HUES6 (cell line): ENCODE data around the gene AGPAT2.

ENCODE experiments used
- H3K27ac ChIP-seq: 2 replicates; pipeline ENCODE4 v1.7.0; 2013; ENCODE audit warnings: low read depth, mild to moderate bottlenecking, low read length, inconsistent platforms
- H3K27me3 ChIP-seq: 2 replicates; pipeline ENCODE4 v1.6.1; 2013; ENCODE audit warnings: low read length; ENCODE audit not compliant: control insufficient read depth, insufficient read depth
- H3K36me3 ChIP-seq: 2 replicates; pipeline ENCODE4 v1.6.1; 2013; ENCODE audit warnings: low read length; ENCODE audit not compliant: control insufficient read depth, insufficient read depth
- H3K4me1 ChIP-seq: 2 replicates; pipeline ENCODE4 v1.6.1; 2013; ENCODE audit warnings: low read length; ENCODE audit not compliant: control insufficient read depth, insufficient read depth
- H3K4me3 ChIP-seq: 2 replicates; pipeline ENCODE4 v1.5.1; 2013; ENCODE audit warnings: low read depth, low read length
- H3K9ac ChIP-seq: one replicate; pipeline ENCODE4 v1.6.1; 2013; ENCODE audit warnings: mild to moderate bottlenecking, low read length
- H3K9me3 ChIP-seq: 2 replicates; pipeline ENCODE4 v1.6.1; 2013; ENCODE audit warnings: low read depth, low read length; ENCODE audit not compliant: control insufficient read depth, insufficient read depth

Gene AGPAT2

DNA sequence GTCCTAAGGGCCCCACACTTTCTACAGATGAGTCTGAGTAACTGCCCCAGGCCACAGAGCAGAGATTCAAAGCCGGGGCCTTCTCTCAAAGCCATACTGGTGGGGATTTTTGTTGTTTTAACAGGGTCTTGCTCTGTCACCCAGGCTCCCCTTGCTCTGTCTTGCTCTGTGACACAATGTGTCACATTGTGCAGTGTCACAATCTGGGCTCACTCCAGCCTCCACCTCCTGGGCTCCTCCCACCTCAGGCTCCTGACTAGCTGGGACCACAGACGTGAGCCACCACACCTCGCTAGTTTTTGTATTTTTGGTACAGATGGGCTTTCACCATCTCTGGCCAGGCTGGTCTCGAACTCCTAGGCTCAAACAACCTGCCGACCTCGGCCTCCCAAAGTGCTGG lies 8.6 kb downstream of the AGPAT2 start:
- Histone ChIP-seq H3K27ac (no peak overlapping the region), H3K4me3 (no peak overlapping the region), H3K9me3 (no peaks in the 10 kb centered on the region), H3K9ac (no peak overlapping the region), H3K27me3 (no peaks in the 10 kb centered on the region), H3K4me1 (peaks cover 29% of the 10 kb centered on the region), H3K36me3 (peaks cover 2% of the 10 kb centered on the region; the same call in 1 of the 2 replicates)

DNA sequence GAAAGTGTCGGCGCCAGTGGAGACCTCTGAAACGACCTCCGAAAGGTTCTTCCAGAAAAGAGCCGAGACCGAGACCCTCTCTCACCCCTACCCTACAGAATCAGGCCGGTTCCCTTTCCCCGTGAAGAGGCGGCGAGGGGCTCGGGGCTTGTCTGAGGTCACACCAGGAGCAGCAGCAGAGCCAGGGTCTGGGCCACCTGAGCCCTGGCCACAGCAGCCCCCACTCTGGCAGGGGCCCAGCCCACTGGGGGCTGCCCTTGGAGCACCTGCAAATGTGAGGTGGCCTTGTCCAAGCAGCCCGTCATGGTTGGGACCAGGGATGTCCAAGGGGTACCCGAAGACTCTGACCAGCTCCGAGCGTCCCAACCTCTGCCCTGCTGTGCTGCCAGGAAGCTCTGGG lies 9.2 kb downstream of the AGPAT2 start:
- peaks cover 23% of the 10 kb centered on the region for H3K4me1 ChIP-seq
- H3K9ac ChIP-seq = no peak overlapping the region
- no peaks in the 10 kb centered on the region for H3K9me3 ChIP-seq
- H3K4me3 ChIP-seq = no peak overlapping the region
- H3K27me3 ChIP-seq = no peaks in the 10 kb centered on the region
- H3K36me3 ChIP-seq = peaks cover 3% of the 10 kb centered on the region; the same call in 1 of the 2 replicates
- no peak overlapping the region for H3K27ac ChIP-seq

DNA sequence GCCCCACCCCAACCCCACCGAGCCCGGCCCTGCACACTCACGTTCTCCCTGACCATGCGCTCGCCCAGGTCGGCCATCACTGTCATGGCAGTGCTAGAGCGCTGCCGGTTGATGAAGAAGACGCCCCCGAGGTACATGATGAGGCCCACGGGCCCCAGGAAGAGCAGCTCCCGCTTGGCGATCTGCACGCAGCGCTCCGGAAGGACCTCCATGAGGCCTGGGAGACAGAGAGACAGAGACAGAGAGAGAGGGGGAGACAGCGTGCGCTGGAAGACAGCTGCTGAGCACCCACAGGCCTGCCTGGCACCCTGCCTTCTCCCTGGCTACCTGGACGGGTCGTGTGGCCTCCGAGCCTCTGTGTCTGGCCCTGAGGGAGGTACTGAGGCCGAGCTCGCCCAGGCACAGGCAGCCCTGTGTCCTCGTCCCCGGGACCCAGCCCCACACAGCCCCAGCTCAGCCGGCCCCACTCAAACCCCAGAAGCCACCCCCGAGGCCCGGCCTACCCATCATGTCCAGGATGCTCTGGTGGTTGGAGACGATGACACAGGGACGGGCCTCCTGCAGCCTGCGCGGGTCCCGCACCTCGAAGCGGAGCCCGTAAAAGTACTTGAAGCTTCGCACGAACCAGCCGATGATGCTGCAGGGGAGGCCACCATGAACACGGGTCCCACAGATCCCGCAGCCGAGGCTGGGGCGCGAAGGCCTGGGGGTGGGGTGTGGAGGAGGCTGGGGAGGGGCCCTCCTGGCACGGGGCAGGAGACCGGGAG lies 10.2 kb downstream of the AGPAT2 start:
- Histone ChIP-seq H3K27ac (no peak overlapping the region), H3K4me3 (no peak overlapping the region), H3K4me1 (peaks cover 16% of the 10 kb centered on the region), H3K9ac (no peak overlapping the region), H3K9me3 (no peaks in the 10 kb centered on the region), H3K27me3 (no peaks in the 10 kb centered on the region), H3K36me3 (peaks cover 6% of the 10 kb centered on the region; the same call in 1 of the 2 replicates)

DNA sequence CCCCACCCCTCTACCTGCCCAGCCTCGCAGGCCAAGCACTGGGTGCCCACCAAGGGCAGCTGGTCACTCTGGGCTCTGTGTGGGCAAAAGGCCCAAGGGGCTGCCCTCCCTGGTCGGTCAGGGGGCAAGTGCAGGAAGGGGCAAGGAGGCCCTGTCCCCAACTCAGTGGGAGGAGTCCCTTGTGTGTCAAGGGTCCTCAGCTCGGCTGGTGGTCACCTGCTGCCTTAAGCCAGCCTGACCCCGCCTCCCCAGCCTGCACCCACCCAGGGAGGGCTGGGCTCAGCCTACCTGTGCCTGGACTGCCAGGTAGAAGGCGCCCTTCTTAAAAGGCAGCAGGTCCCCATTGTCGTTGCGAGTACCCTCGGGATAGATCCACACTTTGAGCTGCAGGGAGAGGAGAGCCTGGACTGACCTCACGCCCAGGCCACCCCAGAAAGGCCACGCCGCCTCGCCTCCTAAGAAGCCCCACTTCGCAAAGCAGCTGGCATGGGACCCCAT lies 10.9 kb downstream of the AGPAT2 start:
- Histone ChIP-seq H3K4me1 (peaks cover 8% of the 10 kb centered on the region; the same call in 1 of the 2 replicates), H3K9ac (no peak overlapping the region), H3K27ac (no peak overlapping the region), H3K36me3 (peaks cover 6% of the 10 kb centered on the region; the same call in 1 of the 2 replicates), H3K4me3 (no peak overlapping the region), H3K9me3 (no peaks in the 10 kb centered on the region), H3K27me3 (no peaks in the 10 kb centered on the region)

DNA sequence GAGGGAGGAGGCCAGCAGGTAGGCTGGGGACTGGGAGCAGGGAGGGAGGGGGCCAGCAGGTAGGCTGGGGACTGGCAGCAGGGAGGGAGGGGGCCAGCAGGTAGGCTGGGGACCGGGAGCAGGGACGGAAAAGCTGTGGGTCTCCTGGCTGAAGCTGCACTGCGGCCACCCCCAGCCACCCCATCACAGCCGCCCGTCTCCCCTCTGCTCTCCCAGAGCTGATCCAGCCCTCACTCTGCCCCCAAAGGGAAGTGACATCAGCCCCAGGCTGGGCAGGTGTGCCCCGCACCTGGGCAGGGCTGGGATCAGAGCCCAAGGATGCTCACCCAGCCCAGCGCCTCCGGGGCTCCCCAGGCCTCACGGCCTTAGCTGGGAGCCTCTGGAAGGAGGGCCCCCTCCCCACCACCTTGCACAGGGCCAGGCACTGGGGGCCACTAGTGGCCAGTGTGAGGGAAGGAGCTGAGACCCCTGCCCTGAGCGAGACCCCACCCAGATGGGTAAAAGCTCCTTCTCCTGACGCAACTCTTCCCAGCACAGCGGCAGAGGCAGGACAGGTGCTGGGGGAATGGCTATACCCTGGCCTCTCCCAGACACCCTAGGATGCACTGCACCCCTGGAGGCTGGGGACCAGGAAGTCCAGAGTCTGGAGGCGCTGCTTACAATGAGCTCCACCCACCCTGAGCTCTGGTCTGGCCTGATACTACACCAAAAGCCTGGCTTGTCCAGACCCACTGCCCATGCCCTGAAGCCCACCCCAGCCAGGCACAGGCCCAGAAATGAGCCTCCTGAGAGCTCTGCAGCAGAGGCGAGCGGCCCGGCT lies 11.6 kb downstream of the AGPAT2 start:
- Histone ChIP-seq H3K4me1 (peaks cover 7% of the 10 kb centered on the region; the same call in 1 of the 2 replicates), H3K36me3 (peaks cover 6% of the 10 kb centered on the region; the same call in 1 of the 2 replicates), H3K9me3 (no peaks in the 10 kb centered on the region), H3K27me3 (no peaks in the 10 kb centered on the region), H3K9ac (no peak overlapping the region), H3K4me3 (no peak overlapping the region), H3K27ac (no peak overlapping the region)

DNA sequence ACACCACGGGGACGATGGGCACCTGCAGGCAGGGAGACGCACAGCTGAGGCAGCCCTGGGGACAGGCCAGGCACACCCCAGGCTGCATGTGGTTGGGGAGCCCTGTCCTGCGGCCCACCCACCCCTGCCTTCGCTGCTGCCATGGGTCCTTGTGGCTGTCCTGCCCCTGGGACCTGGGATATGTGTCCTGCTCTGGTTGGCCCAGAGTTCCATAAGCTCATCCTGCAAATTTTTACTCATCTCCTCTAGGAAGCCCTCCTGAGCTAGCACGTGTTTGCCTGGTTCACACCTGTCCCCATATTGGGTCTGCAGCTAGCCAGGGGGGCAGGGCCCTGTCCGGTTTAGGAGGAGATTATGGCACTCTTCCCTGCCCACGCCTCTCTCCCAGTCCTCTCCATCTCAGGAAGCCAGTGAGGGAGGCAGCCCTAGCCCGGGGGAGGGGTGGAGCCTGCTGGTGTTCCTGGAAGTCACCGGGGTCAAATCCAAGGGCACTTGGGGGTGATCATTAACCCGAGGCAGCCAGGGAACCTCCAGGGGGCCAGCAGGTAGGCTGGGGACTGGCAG lies 12.4 kb downstream of the AGPAT2 start:
- no peaks in the 10 kb centered on the region for H3K9me3 ChIP-seq
- no peaks in the 10 kb centered on the region for H3K27me3 ChIP-seq
- peaks cover 6% of the 10 kb centered on the region; the same call in 1 of the 2 replicates for H3K36me3 ChIP-seq
- peaks cover 7% of the 10 kb centered on the region; the same call in 1 of the 2 replicates for H3K4me1 ChIP-seq
- no peak overlapping the region for H3K9ac ChIP-seq
- no peak overlapping the region for H3K4me3 ChIP-seq
- no peak overlapping the region for H3K27ac ChIP-seq

DNA sequence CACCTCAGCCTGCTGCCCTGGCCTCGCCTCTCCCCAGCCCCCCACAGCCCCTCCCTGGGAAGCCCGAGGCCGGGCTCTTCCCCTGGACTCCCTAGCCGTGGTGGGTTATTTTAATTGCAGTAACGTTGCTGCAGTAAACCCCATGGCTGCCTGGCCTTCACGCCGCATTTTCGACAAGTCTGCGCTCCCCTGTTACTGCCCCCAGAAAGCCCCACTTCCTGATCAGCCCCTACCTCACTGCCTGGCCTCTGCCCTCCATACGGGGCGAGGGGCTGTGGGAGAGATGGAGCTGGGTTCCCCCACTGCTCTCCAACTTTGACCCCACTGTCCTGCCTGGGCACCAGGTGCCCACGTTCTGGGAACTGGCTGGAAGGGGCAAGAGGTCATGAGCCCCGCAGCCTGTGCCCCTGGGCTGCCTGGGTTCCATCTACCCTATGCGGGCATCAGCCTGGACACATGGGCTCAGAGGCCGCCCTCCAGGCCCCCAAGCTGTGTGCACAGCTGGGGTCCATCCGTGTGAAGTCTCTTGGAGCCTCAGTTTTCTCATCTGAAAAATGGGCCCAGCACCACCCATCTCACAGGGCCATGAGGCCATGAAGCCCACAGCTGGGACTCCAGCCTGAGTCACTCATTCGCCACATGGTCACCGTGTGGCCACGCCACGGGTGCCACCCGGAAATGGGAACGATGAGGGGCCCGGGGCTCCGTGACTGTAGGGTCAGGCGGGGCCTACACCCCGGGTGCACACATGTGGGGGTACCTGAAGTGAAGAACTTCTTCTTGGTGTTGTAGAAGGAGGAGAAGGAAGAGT lies 13.1 kb downstream of the AGPAT2 start:
- Histone ChIP-seq H3K4me1 (peaks cover 4% of the 10 kb centered on the region; the same call in 1 of the 2 replicates), H3K36me3 (peaks cover 6% of the 10 kb centered on the region; the same call in 1 of the 2 replicates), H3K9me3 (no peaks in the 10 kb centered on the region), H3K9ac (no peak overlapping the region), H3K27ac (no peak overlapping the region), H3K4me3 (no peak overlapping the region), H3K27me3 (no peaks in the 10 kb centered on the region)

DNA sequence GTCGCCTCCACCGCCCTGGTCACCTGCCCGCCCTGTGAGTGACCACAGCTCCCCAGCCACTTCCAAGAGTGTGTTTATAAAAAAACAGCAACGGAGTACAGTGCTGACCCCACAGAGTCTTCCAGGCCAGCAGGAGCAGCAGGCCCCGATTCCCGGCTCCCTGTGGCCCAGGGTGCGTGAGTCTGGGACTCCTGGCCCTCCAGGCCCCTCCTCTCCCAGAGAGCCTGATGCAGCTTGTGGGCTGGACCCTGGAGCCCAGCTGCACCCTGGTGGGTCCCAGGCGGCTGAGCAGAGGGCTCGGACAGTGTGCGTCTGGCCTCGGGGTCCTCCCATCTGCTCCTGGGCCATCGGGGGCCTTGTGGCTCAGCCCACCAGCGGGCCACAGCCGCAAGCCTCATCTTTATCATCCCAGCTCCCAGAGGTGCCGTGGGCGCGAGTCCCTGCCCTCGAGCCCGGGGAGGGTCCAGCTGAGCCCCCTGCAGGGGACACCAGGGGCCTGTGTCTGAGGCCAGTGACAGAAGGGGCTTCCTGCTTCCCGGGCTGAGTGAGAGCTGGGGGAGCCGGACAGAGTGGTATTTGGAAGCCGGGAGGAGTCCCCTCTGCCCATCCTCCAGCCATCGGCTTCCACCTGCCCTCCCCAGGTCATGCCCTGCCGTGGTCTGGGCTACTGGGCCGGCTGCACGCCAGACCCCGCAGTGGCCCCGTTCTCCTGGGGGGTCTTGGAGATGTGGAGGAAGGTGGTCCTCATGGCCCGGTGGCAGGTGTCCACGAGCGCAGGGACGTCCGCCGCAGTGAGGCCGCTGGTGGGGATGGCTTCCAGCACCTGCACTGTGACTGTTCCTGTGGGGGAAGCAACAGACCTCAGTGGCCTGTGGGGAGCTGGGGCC lies 13.9 kb downstream of the AGPAT2 start:
- Histone ChIP-seq H3K27ac (no peak overlapping the region), H3K9ac (no peak overlapping the region), H3K4me1 (peaks cover 4% of the 10 kb centered on the region; the same call in 1 of the 2 replicates), H3K9me3 (no peaks in the 10 kb centered on the region), H3K27me3 (no peaks in the 10 kb centered on the region), H3K4me3 (no peak overlapping the region), H3K36me3 (peaks cover 6% of the 10 kb centered on the region; the same call in 1 of the 2 replicates)

DNA sequence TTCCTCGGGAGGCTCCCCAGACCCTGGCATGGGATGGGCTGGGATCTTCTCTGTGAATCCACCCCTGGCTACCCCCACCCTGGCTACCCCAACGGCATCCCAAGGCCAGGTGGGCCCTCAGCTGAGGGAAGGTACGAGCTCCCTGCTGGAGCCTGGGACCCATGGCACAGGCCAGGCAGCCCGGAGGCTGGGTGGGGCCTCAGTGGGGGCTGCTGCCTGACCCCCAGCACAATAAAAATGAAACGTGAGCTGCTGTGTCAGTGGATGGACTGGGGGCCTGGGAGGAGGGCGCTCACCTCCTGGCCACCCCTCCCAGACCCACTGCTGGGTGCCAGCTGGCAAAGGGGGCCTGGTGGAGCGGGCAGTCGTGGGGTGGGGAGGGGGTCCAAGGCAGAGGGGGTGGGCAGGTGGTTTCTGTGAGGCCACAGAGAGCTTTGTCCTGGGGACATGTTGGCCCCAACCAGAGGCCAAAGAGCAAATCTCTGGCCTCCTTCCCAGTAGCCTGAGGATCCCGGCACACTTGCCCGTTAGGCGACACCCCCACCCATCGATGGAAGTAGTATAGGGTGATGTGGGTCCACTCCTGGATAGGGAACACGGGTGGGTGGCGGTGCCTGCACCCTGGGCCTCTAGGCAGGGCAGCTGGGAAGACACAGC lies 14.7 kb downstream of the AGPAT2 start:
- no peak overlapping the region for H3K4me3 ChIP-seq
- H3K27ac ChIP-seq = no peak overlapping the region
- H3K27me3 ChIP-seq = no peaks in the 10 kb centered on the region
- H3K9me3 ChIP-seq = no peaks in the 10 kb centered on the region
- no peak overlapping the region for H3K9ac ChIP-seq
- peaks cover 4% of the 10 kb centered on the region; the same call in 1 of the 2 replicates for H3K4me1 ChIP-seq
- peaks cover 6% of the 10 kb centered on the region; the same call in 1 of the 2 replicates for H3K36me3 ChIP-seq
